Tibial nerve (tissue), 4 donors: ENCODE measurements around the gene VTI1A. TPM values are rescaled to one million over a fixed set of nuclear protein-coding genes. Genes with fewer than 3 reads are reported as not detected.

Experiments
- DNase-seq, 2 donors: peaks; one replicate each; pipeline ENCODE4 v3.0.0-alpha.2; 2019; ENCODE audit warnings: low spot score in 2 of 2
- H3K27ac ChIP-seq, 4 donors: fragments of 200-600 bp; sonication (generic) in 3 of 4; one replicate each; pipeline ENCODE4 v1.5.1; 2017 to 2019; ENCODE audit warnings: mild to moderate bottlenecking in 1 of 4
- H3K27me3 ChIP-seq, 2 donors: fragments of 200-600 bp; sonication (generic) in 1 of 2; one replicate each; pipeline versions ENCODE4 v1.5.1 to v1.6.0; 2017 to 2019
- H3K36me3 ChIP-seq, 3 donors: fragments of 200-600 bp; sonication (generic); one replicate each; pipeline ENCODE4 v1.5.1; 2018 to 2019
- H3K4me1 ChIP-seq, 4 donors: fragments of 200-600 bp; sonication (generic) in 3 of 4; one replicate each; pipeline ENCODE4 v1.5.1; 2017 to 2019
- H3K4me3 ChIP-seq, 4 donors: fragments of 200-600 bp; sonication (generic) in 3 of 4; one replicate each; pipeline ENCODE4 v1.5.1; 2017 to 2019; ENCODE audit warnings: mild to moderate bottlenecking in 1 of 4, moderate library complexity in 1 of 4
- H3K9me3 ChIP-seq, 4 donors: fragments of 200-600 bp; sonication (generic) in 3 of 4; one replicate each; pipeline ENCODE4 v1.5.1; 2017 to 2019
- EP300 ChIP-seq, 2 donors: sonication (generic); formaldehyde crosslinking; IDR thresholded peaks; one replicate each; pipeline ENCODE4 v1.6.1; 2017; ENCODE audit warnings: antibody characterized with exemption in 2 of 2, mild to moderate bottlenecking in 1 of 2
- POLR2A ChIP-seq, 2 donors: fragments of 450-650 bp; IDR thresholded peaks; one replicate each; pipeline ENCODE4 v1.6.1; 2017; ENCODE audit warnings: antibody characterized with exemption in 2 of 2, mild to moderate bottlenecking in 2 of 2, moderate library complexity in 2 of 2
- WGBS, 2 donors: methylation state at CpG; one replicate each; pipeline ENCODE4 v1.1.5; 2018; 5-methylcytosine and 5-hydroxymethylcytosine counted together
- total RNA-seq, 4 donors: library from RNA; depleted of rRNA; stranded (reverse); fragments of >200 nt; gene quantifications; one replicate each; pipeline ENCODE4 v1.1.0, GENCODE V29; 2016
- TF ChIP-seq, protein P1 (sequence below), 5 experiments: fragments of 200-600 bp in 3 of 5; fragments of 450-650 bp in 2 of 5; sonication (generic) in 3 of 5; IDR thresholded peaks; one replicate each; pipeline ENCODE4 v1.5.1; 2016 to 2019; ENCODE audit warnings: antibody characterized with exemption in 5 of 5, mild to moderate bottlenecking in 3 of 5, moderate library complexity in 2 of 5

VTI1A gene
- total RNA-seq, 4 donors from 2014 or later, result 96.5 to 253 (median 127) TPM

DNA sequence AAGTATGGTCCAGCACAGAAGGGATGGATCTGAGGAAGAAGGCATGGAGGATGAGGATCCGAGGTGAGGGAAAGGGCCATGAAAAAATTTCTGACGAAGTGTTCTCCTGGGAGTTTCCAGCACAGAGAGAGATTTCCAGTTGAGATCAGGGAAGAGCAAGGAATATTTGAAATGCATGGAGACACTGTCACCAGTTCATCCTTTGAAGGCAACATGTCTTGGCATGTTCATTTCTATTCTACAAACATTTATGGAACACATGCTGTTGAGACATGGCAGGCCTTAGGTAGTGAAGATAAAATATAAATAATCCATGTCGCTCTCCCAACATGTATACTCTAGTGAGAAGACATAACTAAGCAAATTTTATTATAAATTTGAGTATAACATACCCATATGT lies 269.1 kb downstream of the VTI1A start:
- H3K4me3 ChIP-seq, result no peak overlapping the region
- peaks cover 0 to 5% (median 0%) of the 10 kb centered on the region in 4 donors for H3K9me3 ChIP-seq
- TF ChIP-seq POLR2A (IDR thresholded peaks at IDR 0.05) (no peak), EP300 (IDR thresholded peaks at IDR 0.05) (no peak)
- TF ChIP-seq, protein P1, sequence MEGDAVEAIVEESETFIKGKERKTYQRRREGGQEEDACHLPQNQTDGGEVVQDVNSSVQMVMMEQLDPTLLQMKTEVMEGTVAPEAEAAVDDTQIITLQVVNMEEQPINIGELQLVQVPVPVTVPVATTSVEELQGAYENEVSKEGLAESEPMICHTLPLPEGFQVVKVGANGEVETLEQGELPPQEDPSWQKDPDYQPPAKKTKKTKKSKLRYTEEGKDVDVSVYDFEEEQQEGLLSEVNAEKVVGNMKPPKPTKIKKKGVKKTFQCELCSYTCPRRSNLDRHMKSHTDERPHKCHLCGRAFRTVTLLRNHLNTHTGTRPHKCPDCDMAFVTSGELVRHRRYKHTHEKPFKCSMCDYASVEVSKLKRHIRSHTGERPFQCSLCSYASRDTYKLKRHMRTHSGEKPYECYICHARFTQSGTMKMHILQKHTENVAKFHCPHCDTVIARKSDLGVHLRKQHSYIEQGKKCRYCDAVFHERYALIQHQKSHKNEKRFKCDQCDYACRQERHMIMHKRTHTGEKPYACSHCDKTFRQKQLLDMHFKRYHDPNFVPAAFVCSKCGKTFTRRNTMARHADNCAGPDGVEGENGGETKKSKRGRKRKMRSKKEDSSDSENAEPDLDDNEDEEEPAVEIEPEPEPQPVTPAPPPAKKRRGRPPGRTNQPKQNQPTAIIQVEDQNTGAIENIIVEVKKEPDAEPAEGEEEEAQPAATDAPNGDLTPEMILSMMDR (IDR thresholded peaks at IDR 0.05), result no peak
- no peaks in the 10 kb centered on the region for H3K4me1 ChIP-seq
- 94% methylated on average over 3 of the region's 3 CpGs for WGBS, 2 donors
- no peak overlapping the region for H3K27ac ChIP-seq
- DNase-seq, result no peak
- H3K36me3 ChIP-seq, result no peaks in the 10 kb centered on the region
- H3K27me3 ChIP-seq, result no peaks in the 10 kb centered on the region

- Histone ChIP-seq H3K4me1 (no peaks in the 10 kb centered on the region), H3K36me3 (no peaks in the 10 kb centered on the region), H3K27ac (no peak overlapping the region), H3K9me3 (peaks cover 0 to 5% (median 0%) of the 10 kb centered on the region in 4 donors), H3K4me3 (no peak overlapping the region), H3K27me3 (no peaks in the 10 kb centered on the region)
- no peak for TF ChIP-seq EP300 (IDR thresholded peaks at IDR 0.05)
- TF ChIP-seq, protein P1 (IDR thresholded peaks at IDR 0.05), result no peak
- TF ChIP-seq POLR2A (IDR thresholded peaks at IDR 0.05), result no peak
- 50 to 80% methylated on average over 6 of the region's 6 CpGs for whole genome bisulfite sequencing, 2 donors
- no peak for DNase-seq
Measured at GRCh38 chr10:112716924-112717413, 270.0 kb downstream of the VTI1A start.

GRCh38 chr10:112720178-112720577 lies 273.2 kb downstream of the VTI1A start:
- Histone ChIP-seq H3K27ac (no peak overlapping the region), H3K27me3 (no peaks in the 10 kb centered on the region), H3K4me3 (no peak overlapping the region), H3K36me3 (no peaks in the 10 kb centered on the region), H3K9me3 (peaks cover 0 to 5% (median 0%) of the 10 kb centered on the region in 4 donors), H3K4me1 (peaks cover 0 to 19% (median 0%) of the 10 kb centered on the region in 4 donors)
- no peak for DNase-seq
- TF ChIP-seq, protein P1 (IDR thresholded peaks at IDR 0.05), result no peak
- TF ChIP-seq POLR2A (IDR thresholded peaks at IDR 0.05) (no peak), EP300 (IDR thresholded peaks at IDR 0.05) (no peak)

- Histone ChIP-seq H3K4me1 (peaks cover 0 to 19% (median 0%) of the 10 kb centered on the region in 4 donors), H3K27ac (no peak overlapping the region), H3K9me3 (peaks cover 0 to 5% (median 0%) of the 10 kb centered on the region in 4 donors), H3K27me3 (no peaks in the 10 kb centered on the region), H3K36me3 (no peaks in the 10 kb centered on the region), H3K4me3 (no peak overlapping the region)
- peak in 1 of 2 donors; percentile 69 for DNase-seq
- TF ChIP-seq, protein P1 (IDR thresholded peaks at IDR 0.05), result peak; percentile 29 to 58 (median 51)
- TF ChIP-seq POLR2A (IDR thresholded peaks at IDR 0.05), result no peak
- 61 to 68% methylated on average over 5 of the region's 5 CpGs for WGBS, 2 donors
Measured at GRCh38 chr10:112721080-112721698, 274.2 kb downstream of the VTI1A start.

DNA sequence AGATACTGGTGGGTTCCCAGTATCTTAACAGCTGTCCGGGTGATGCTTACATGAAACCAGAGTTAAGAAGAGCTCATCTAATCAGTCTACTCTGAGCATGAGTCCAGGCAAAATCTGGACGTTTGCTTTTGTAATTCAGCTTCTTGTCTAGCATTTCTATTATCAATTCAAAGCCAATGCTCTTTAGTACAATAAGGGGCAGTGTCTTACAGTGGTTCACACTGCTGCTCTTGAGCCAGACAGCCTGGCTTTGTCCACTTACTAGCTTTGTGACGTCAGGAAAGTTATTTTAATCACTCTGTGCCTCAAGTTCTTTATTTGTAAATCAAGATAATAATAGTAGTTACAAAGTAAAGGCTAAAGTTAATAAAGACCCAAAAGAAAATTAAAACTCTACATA lies 275.7 kb downstream of the VTI1A start:
- Histone ChIP-seq H3K27me3 (no peaks in the 10 kb centered on the region), H3K27ac (no peak overlapping the region), H3K9me3 (peaks cover 0 to 5% (median 0%) of the 10 kb centered on the region in 4 donors), H3K4me3 (no peak overlapping the region), H3K4me1 (peaks cover 0 to 19% (median 0%) of the 10 kb centered on the region in 4 donors), H3K36me3 (no peaks in the 10 kb centered on the region)
- TF ChIP-seq, protein P1 (IDR thresholded peaks at IDR 0.05), result no peak
- TF ChIP-seq EP300 (IDR thresholded peaks at IDR 0.05), result no peak
- TF ChIP-seq POLR2A (IDR thresholded peaks at IDR 0.05), result no peak
- DNase-seq, result no peak
- 42 to 48% methylated on average over 3 of the region's 3 CpGs for WGBS, 2 donors
